ENCODE data around the gene CAMTA2.

DNA sequence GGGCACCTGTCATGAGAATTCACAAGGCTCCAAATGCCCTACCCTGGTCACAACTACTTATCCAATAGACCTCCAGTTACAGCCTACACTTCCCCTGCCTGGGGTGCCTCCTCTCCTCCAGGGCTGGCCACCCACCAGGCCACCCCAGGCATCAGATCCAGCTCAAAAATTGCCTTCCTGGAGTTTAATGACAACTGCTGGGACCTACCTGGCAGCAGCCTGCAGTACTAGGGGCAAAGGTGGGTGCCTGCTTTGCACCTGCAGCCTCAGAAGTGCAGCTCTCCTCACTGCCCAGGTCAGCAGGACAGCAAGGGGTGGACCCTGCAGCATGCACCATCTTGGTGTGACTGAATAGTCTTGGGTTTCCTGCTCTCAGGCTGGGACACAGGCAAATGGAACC is 51.8 kb downstream of the CAMTA2 start:
- TF ChIP-seq CTCF (conservative IDR thresholded peaks at IDR 0.05 in 1 of 2, IDR thresholded peaks at IDR 0.05 in 1 of 2; ENCODE audit: low read depth in 1 of 2, low read length in 2 of 2) = no peak
- TF ChIP-seq EZH2 (IDR thresholded peaks at IDR 0.05; ENCODE audit: low read length, missing control alignments) = no peak

All from fibroblast of lung (primary cell).